A673 (cell line): ENCODE data around the gene MKNK2.

Experiments
- CTCF ChIP-seq: fragments of 300-800, 200-600 bp; sonication (generic); conservative IDR thresholded peaks from 2 replicates; pipeline ENCODE4 v1.5.1; 2017; ENCODE audit warnings: low read depth, mild to moderate bottlenecking, antibody characterized with exemption, low read length, moderate library complexity, mixed read lengths
- EZH2 ChIP-seq: fragments of 200-600 bp; sonication (generic); IDR thresholded peaks from 2 replicates; pipeline ENCODE4 v1.6.1; 2017; ENCODE audit warnings: borderline replicate concordance, low read depth, mild to moderate bottlenecking, mixed read lengths, antibody characterized with exemption, low read length; ENCODE audit not compliant: poor library complexity, severe bottlenecking

- no peak for TF ChIP-seq CTCF
- TF ChIP-seq EZH2 = no peak
Measured at GRCh38 chr19:2070436-2070827, 19.4 kb upstream of the MKNK2 start.
